H9 (cell line): ENCODE results near the gene C1QTNF6. TPM values are rescaled to one million over a fixed set of nuclear protein-coding genes. Genes with fewer than 3 reads are reported as not detected.

Experiments used
- DNase-seq: peaks from one replicate; pipeline ENCODE4 v3.0.0-alpha.2; 2017
- H2AFZ ChIP-seq: one replicate; pipeline ENCODE4 v1.6.1; 2013; ENCODE audit warnings: mild to moderate bottlenecking, low read length, control low read depth, moderate library complexity
- H2AK5ac ChIP-seq: 2 replicates; pipeline ENCODE4 v1.6.1; 2013; ENCODE audit warnings: low read length, control low read depth, mixed read lengths; ENCODE audit not compliant: insufficient read length
- H2BK120ac ChIP-seq: one replicate; pipeline ENCODE4 v1.6.1; 2013; ENCODE audit warnings: low read depth, mild to moderate bottlenecking, low read length, control low read depth, inconsistent platforms; ENCODE audit not compliant: poor library complexity, severe bottlenecking
- H2BK12ac ChIP-seq: 2 replicates; pipeline ENCODE4 v1.6.1; 2013; ENCODE audit warnings: low read length, control low read depth, mixed read lengths, low read depth; ENCODE audit not compliant: insufficient read length
- H2BK15ac ChIP-seq: 2 replicates; pipeline ENCODE4 v1.6.1; 2013; ENCODE audit warnings: low read depth, low read length, control low read depth
- H2BK20ac ChIP-seq: one replicate; pipeline ENCODE4 v1.6.1; 2013; ENCODE audit warnings: low read depth, mild to moderate bottlenecking, low read length, control low read depth, inconsistent platforms; ENCODE audit not compliant: poor library complexity, severe bottlenecking
- H2BK5ac ChIP-seq: 2 replicates; pipeline ENCODE4 v1.6.1; 2013; ENCODE audit warnings: low read length, control low read depth, mixed read lengths; ENCODE audit not compliant: insufficient read length
- H3K14ac ChIP-seq: 2 replicates; pipeline ENCODE4 v1.6.1; 2013; ENCODE audit warnings: low read length, control low read depth; ENCODE audit not compliant: insufficient read depth
- H3K18ac ChIP-seq: 2 replicates; pipeline ENCODE4 v1.6.1; 2013; ENCODE audit warnings: low read depth, mild to moderate bottlenecking, mixed read lengths, low read length, control low read depth; ENCODE audit not compliant: insufficient read length
- H3K23ac ChIP-seq: 2 replicates; pipeline ENCODE4 v1.6.1; 2013; ENCODE audit warnings: low read length, control low read depth, mixed read lengths, low read depth; ENCODE audit not compliant: insufficient read length
- H3K23me2 ChIP-seq: 2 replicates; pipeline ENCODE4 v1.6.1; 2013; ENCODE audit warnings: low read depth, mild to moderate bottlenecking, mixed read lengths, low read length, control low read depth; ENCODE audit not compliant: insufficient read length, poor library complexity, severe bottlenecking
- H3K27ac ChIP-seq: 2 replicates; pipeline ENCODE4 v1.5.1; 2013; ENCODE audit warnings: low read length, control low read depth, mixed read lengths, low read depth; ENCODE audit not compliant: insufficient read length
- H3K27me3 ChIP-seq: 2 replicates; pipeline ENCODE4 v1.6.1; 2013; ENCODE audit warnings: low read length, control low read depth, inconsistent platforms; ENCODE audit not compliant: insufficient read depth
- H3K4ac ChIP-seq: 2 replicates; pipeline ENCODE4 v1.6.1; 2013; ENCODE audit warnings: low read depth, mild to moderate bottlenecking, control low read depth, inconsistent platforms, low read length, moderate library complexity
- H3K4me1 ChIP-seq: 2 replicates; pipeline ENCODE4 v1.6.1; 2013; ENCODE audit warnings: low read length, control low read depth, inconsistent platforms; ENCODE audit not compliant: insufficient read depth
- H3K4me2 ChIP-seq: 2 replicates; pipeline ENCODE4 v1.6.1; 2013; ENCODE audit warnings: low read length, control low read depth, mixed read lengths; ENCODE audit not compliant: insufficient read length, insufficient read depth
- H3K56ac ChIP-seq: 2 replicates; pipeline ENCODE4 v1.6.1; 2013; ENCODE audit warnings: low read depth, mild to moderate bottlenecking, mixed read lengths, low read length, control low read depth; ENCODE audit not compliant: insufficient read length
- H3K79me1 ChIP-seq: 2 replicates; pipeline ENCODE4 v1.6.1; 2013; ENCODE audit warnings: low read depth, mild to moderate bottlenecking, moderate library complexity, low read length, control low read depth, inconsistent platforms; ENCODE audit not compliant: insufficient read depth, poor library complexity, severe bottlenecking
- H3K79me2 ChIP-seq: 2 replicates; pipeline ENCODE4 v1.6.1; 2013; ENCODE audit warnings: low read length, control low read depth, inconsistent platforms; ENCODE audit not compliant: insufficient read depth
- H3K9ac ChIP-seq: 2 replicates; pipeline ENCODE4 v1.6.1; 2013; ENCODE audit warnings: low read length, control low read depth, mixed read lengths; ENCODE audit not compliant: insufficient read length; ENCODE audit errors: extremely low read depth
- H3K9me3 ChIP-seq: one replicate; pipeline ENCODE4 v1.6.1; 2013; ENCODE audit warnings: low read depth, low read length, inconsistent platforms; ENCODE audit not compliant: control insufficient read depth
- H3T11ph ChIP-seq: one replicate; pipeline ENCODE4 v1.6.1; 2013; ENCODE audit warnings: mild to moderate bottlenecking, low read length, control low read depth, inconsistent platforms
- H4K20me1 ChIP-seq: one replicate; pipeline ENCODE4 v1.6.1; 2013; ENCODE audit not compliant: control insufficient read depth, insufficient read length, insufficient read depth
- H4K5ac ChIP-seq: 2 replicates; pipeline ENCODE4 v1.6.1; 2013; ENCODE audit warnings: low read depth, mild to moderate bottlenecking, mixed read lengths, low read length, control low read depth; ENCODE audit not compliant: insufficient read length
- H4K8ac ChIP-seq: replicated peaks from 2 replicates; pipeline ENCODE4 v1.6.1; 2013; ENCODE audit warnings: low read length, control low read depth, mixed read lengths, low read depth; ENCODE audit not compliant: insufficient read length
- H4K91ac ChIP-seq: 2 replicates; pipeline ENCODE4 v1.6.1; 2013; ENCODE audit warnings: low read depth, mild to moderate bottlenecking, moderate library complexity, mixed read lengths, low read length, control low read depth; ENCODE audit not compliant: insufficient read length
- H3K27ac Mint-ChIP-seq, 3 experiments: 2 replicates in 2 of 3; 3 replicates in 1 of 3; pipeline ENCODE4 v1.8.0; 2020 to 2021; ENCODE audit warnings: mixed read lengths in 3 of 3, mild to moderate bottlenecking in 1 of 3, moderate library complexity in 1 of 3
- H3K27me3 Mint-ChIP-seq: 2 replicates; pipeline ENCODE4 v1.8.0; 2021; ENCODE audit warnings: low read depth, mild to moderate bottlenecking, moderate library complexity, mixed read lengths
- H3K36me3 Mint-ChIP-seq, 3 experiments: 2 replicates in 2 of 3; 3 replicates in 1 of 3; pipeline ENCODE4 v1.8.0; 2020 to 2021; ENCODE audit warnings: low read depth in 3 of 3, mixed read lengths in 3 of 3; ENCODE audit not compliant: insufficient read depth in 1 of 3
- H3K4me1 Mint-ChIP-seq, 2 experiments: 2 replicates each; pipeline ENCODE4 v1.8.0; 2020; ENCODE audit warnings: mixed read lengths in 2 of 2
- H3K4me3 Mint-ChIP-seq, 2 experiments: 2 replicates in 1 of 2; 3 replicates in 1 of 2; pipeline ENCODE4 v1.8.0; 2020 to 2021; ENCODE audit warnings: mild to moderate bottlenecking in 2 of 2, mixed read lengths in 2 of 2, moderate library complexity in 1 of 2
- H3K9me3 Mint-ChIP-seq, 2 experiments: 2 replicates in 1 of 2; 3 replicates in 1 of 2; pipeline ENCODE4 v1.8.0; 2020; ENCODE audit warnings: mild to moderate bottlenecking in 2 of 2, mixed read lengths in 2 of 2, moderate library complexity in 1 of 2
- WGBS: extraction: QIAGEN DNeasy Blood & Tissue Kit; methylation state at CpG from one replicate; pipeline ENCODE4 v1.1.7; 2013; ENCODE audit warnings: missing lambda C conversion rate, low lambda C conversion rate, mixed read lengths; ENCODE audit not compliant: insufficient read length; ENCODE audit errors: extremely low coverage; 5-methylcytosine and 5-hydroxymethylcytosine counted together
- total RNA-seq: library from RNA; stranded (reverse); gene quantifications from 2 replicates; pipeline ENCODE4 v1.2.1, GENCODE V29; 2021
- TF ChIP-seq, protein P1 (sequence below): fragments of 200-600 bp; sonication (generic); conservative IDR thresholded peaks from 3 replicates; pipeline ENCODE4 v1.8.0; 2021; ENCODE audit warnings: antibody characterized with exemption, mild to moderate bottlenecking

The C1QTNF6 gene
- total RNA-seq, 1 experiment from 2014 or later: 5.0 TPM

DNA sequence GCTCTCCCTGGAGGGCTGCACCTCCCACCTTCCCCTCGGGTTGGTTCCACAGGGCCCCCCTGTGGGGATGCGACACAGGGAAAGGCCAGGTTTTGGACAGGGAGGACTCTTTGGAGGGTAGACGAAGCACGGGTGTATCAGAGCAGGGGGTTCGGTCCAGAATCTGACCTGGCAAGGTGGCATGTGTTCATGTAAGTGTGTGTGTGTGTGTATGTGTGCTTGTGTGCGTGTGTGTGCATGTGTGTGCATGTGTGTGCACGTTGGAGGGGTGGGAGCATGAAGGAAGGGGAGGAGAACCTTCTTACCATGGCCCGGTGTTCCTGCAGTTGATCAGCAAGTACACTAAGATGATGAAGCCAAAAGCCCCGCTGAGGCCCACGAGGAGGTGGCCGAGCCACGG, 53.0 kb downstream of the C1QTNF6 start:
- Histone ChIP-seq H4K8ac (no peak overlapping the region), H3K79me2 (no peaks in the 10 kb centered on the region), H2AK5ac (no peak overlapping the region), H2BK5ac (no peak overlapping the region), H3K27ac (no peak overlapping the region), H2BK120ac (no peak overlapping the region), H2BK15ac (no peak overlapping the region), H3K4ac (no peak overlapping the region), H3K27me3 (no peaks in the 10 kb centered on the region), H3K4me2 (no peak overlapping the region), H4K5ac (no peak overlapping the region), H2BK20ac (no peak overlapping the region), H4K91ac (no peak overlapping the region), H3K23me2 (no peaks in the 10 kb centered on the region), H3K79me1 (no peaks in the 10 kb centered on the region), H3K4me1 (no peaks in the 10 kb centered on the region), H4K20me1 (no peaks in the 10 kb centered on the region), H3K14ac (no peak overlapping the region), H2AFZ (no peak overlapping the region), H3K18ac (no peak overlapping the region), H3T11ph (no peak overlapping the region), H3K9ac (no peak overlapping the region), H3K56ac (no peak overlapping the region), H3K23ac (no peak overlapping the region), H3K9me3 (no peaks in the 10 kb centered on the region), H2BK12ac (no peak overlapping the region)
- WGBS: no CpG with 5 or more reads among the region's 12 CpGs
- Mint-ChIP-seq H3K4me1 (peaks cover 0 to 5% of the 10 kb centered on the region in 2 experiments; a peak in 2 of 4 replicates), H3K27ac (no peak overlapping the region; a peak in 1 of 7 replicates), H3K4me3 (no peak overlapping the region), H3K36me3 (peaks cover 0 to 2% (median 0%) of the 10 kb centered on the region in 3 experiments; a peak in 2 of 7 replicates), H3K27me3 (peaks cover 22% of the 10 kb centered on the region), H3K9me3 (0 out of 5 replicates have a peak, but pooled peaks cover 0 to 2% of the 10 kb centered on the region in 2 experiments)
- TF ChIP-seq, protein P1, sequence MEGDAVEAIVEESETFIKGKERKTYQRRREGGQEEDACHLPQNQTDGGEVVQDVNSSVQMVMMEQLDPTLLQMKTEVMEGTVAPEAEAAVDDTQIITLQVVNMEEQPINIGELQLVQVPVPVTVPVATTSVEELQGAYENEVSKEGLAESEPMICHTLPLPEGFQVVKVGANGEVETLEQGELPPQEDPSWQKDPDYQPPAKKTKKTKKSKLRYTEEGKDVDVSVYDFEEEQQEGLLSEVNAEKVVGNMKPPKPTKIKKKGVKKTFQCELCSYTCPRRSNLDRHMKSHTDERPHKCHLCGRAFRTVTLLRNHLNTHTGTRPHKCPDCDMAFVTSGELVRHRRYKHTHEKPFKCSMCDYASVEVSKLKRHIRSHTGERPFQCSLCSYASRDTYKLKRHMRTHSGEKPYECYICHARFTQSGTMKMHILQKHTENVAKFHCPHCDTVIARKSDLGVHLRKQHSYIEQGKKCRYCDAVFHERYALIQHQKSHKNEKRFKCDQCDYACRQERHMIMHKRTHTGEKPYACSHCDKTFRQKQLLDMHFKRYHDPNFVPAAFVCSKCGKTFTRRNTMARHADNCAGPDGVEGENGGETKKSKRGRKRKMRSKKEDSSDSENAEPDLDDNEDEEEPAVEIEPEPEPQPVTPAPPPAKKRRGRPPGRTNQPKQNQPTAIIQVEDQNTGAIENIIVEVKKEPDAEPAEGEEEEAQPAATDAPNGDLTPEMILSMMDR: no peak
- no peak for DNase-seq
